ENCODE results near the gene SDCCAG8.
A peak's percentile ranks its signal among the peaks of the same experiment; 100 is the strongest.

DNA sequence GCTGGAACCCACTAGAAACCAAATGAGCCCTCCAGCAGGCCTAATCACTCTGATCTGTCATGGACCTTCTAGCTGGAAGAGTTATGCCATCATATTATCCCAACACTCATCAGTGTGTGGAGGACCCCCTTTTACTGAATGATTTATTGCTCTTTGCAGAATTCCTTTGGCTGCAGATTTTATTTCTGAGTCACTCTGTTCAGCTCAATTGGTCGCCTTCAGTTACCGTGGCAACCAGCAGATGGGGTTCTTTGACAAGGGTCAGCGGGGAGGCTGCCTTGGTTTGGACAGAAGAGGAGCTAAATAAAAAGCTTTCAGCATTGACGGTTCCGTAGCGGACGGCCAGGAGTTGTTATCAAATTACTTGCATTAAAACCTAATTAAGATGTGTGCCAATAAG, 220.1 kb downstream of the SDCCAG8 start:
- TF ChIP-seq, protein P1, sequence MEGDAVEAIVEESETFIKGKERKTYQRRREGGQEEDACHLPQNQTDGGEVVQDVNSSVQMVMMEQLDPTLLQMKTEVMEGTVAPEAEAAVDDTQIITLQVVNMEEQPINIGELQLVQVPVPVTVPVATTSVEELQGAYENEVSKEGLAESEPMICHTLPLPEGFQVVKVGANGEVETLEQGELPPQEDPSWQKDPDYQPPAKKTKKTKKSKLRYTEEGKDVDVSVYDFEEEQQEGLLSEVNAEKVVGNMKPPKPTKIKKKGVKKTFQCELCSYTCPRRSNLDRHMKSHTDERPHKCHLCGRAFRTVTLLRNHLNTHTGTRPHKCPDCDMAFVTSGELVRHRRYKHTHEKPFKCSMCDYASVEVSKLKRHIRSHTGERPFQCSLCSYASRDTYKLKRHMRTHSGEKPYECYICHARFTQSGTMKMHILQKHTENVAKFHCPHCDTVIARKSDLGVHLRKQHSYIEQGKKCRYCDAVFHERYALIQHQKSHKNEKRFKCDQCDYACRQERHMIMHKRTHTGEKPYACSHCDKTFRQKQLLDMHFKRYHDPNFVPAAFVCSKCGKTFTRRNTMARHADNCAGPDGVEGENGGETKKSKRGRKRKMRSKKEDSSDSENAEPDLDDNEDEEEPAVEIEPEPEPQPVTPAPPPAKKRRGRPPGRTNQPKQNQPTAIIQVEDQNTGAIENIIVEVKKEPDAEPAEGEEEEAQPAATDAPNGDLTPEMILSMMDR (IDR thresholded peaks at IDR 0.05) = peak in 1 of 4 donors; percentile 15
- TF ChIP-seq POLR2A (IDR thresholded peaks at IDR 0.05) = no peak
